GM21619 (cell line): ENCODE data around the gene CLCNKA.
"Not testable (repeated sequence)": the region's sequence is repeated elsewhere in the genome, so short reads cannot be mapped to it uniquely, and the experiment has no call there.

Source experiments
- ATAC-seq: cut with Tn5 transposase; IDR thresholded peaks from one replicate; pipeline ENCODE4 v1.9.1; 2021; ENCODE audit not compliant: unreplicated experiment

Gene CLCNKA

GRCh38 chr1:16061989-16062686 lies 40.3 kb downstream of the CLCNKA start:
- ATAC-seq, result not testable (repeated sequence)

- not testable (repeated sequence) for ATAC-seq
Measured at GRCh38 chr1:16062687-16063075, 40.8 kb downstream of the CLCNKA start.

GRCh38 chr1:16063226-16063829 lies 41.5 kb downstream of the CLCNKA start:
- no peak for ATAC-seq

- ATAC-seq, result no peak
Measured at GRCh38 chr1:16063921-16064320, 42.1 kb downstream of the CLCNKA start.

GRCh38 chr1:16064536-16065268 lies 42.9 kb downstream of the CLCNKA start:
- ATAC-seq, result no peak

GRCh38 chr1:16065269-16065576 lies 43.4 kb downstream of the CLCNKA start:
- no peak for ATAC-seq

GRCh38 chr1:16066245-16066644 lies 44.4 kb downstream of the CLCNKA start:
- no peak for ATAC-seq

- no peak for ATAC-seq
Measured at GRCh38 chr1:16067127-16067768, 45.4 kb downstream of the CLCNKA start.

- ATAC-seq, result no peak
Measured at GRCh38 chr1:16067933-16068332, 46.1 kb downstream of the CLCNKA start.

GRCh38 chr1:16068356-16069270 lies 46.8 kb downstream of the CLCNKA start:
- no peak for ATAC-seq

- no peak for ATAC-seq
Measured at GRCh38 chr1:16070640-16071355, 49.0 kb downstream of the CLCNKA start.

GRCh38 chr1:16071614-16072013 lies 49.8 kb downstream of the CLCNKA start:
- ATAC-seq, result no peak

- no peak for ATAC-seq
Measured at GRCh38 chr1:16072095-16072494, 50.3 kb downstream of the CLCNKA start.

GRCh38 chr1:16072616-16073484 lies 51.0 kb downstream of the CLCNKA start:
- no peak for ATAC-seq

GRCh38 chr1:16073490-16074119 lies 51.8 kb downstream of the CLCNKA start, which contains the start of gene FAM131C:
TSS of gene FAM131C (minus strand) at chr1:16073651. CDS start at chr1:16073442, 209 bp downstream.
- ATAC-seq, result no peak

- no peak for ATAC-seq
Measured at GRCh38 chr1:16074217-16074616, 52.4 kb downstream of the CLCNKA start.

- no peak for ATAC-seq
Measured at GRCh38 chr1:16075337-16076030, 53.6 kb downstream of the CLCNKA start.
